SK-N-MC (cell line): Measurements from ENCODE around the gene LGI2.

Experiments
- DNase-seq: peaks from one replicate; pipeline ENCODE4 v3.0.0-alpha.2; 2011; ENCODE audit warnings: low read depth, low spot score
- H3K27ac ChIP-seq: fragments of 200-600 bp; sonication (generic); 2 replicates; pipeline ENCODE4 v1.5.1; 2016; ENCODE audit warnings: mixed run types
- H3K36me3 ChIP-seq: fragments of 200-600 bp; sonication (generic); 2 replicates; pipeline ENCODE4 v1.6.1; 2017; ENCODE audit warnings: antibody characterized with exemption, low read length, mixed read lengths; ENCODE audit not compliant: insufficient read depth
- H3K4me3 ChIP-seq: fragments of 200-600 bp; sonication (generic); 2 replicates; pipeline ENCODE4 v1.5.1; 2016
- H3K9ac ChIP-seq: fragments of 200-600 bp; sonication (generic); 2 replicates; pipeline ENCODE4 v1.8.0; 2017; ENCODE audit warnings: mixed run types, mixed read lengths; ENCODE audit not compliant: insufficient read length
- H3K9me3 ChIP-seq: fragments of 200-600 bp; sonication (generic); 2 replicates; pipeline ENCODE4 v1.6.1; 2017; ENCODE audit warnings: low read depth, mild to moderate bottlenecking, antibody characterized with exemption, low read length, moderate library complexity, mixed read lengths
- EZH2 ChIP-seq: fragments of 200-600 bp; sonication (generic); IDR thresholded peaks from one replicate; pipeline ENCODE4 v1.6.1; 2017; ENCODE audit warnings: antibody characterized with exemption
- FOXP2 ChIP-seq: optimal IDR thresholded peaks from 2 replicates; pipeline ENCODE3; 2011; ENCODE audit warnings: mild to moderate bottlenecking, moderate library complexity; ENCODE audit not compliant: insufficient read depth; ENCODE audit errors: extremely low read length, control extremely low read depth
- POLR2AphosphoS5 ChIP-seq: IDR thresholded peaks from 2 replicates; pipeline ENCODE4 v1.6.1; 2012; ENCODE audit warnings: mild to moderate bottlenecking, low read depth, low read length, borderline replicate concordance

Gene LGI2

DNA sequence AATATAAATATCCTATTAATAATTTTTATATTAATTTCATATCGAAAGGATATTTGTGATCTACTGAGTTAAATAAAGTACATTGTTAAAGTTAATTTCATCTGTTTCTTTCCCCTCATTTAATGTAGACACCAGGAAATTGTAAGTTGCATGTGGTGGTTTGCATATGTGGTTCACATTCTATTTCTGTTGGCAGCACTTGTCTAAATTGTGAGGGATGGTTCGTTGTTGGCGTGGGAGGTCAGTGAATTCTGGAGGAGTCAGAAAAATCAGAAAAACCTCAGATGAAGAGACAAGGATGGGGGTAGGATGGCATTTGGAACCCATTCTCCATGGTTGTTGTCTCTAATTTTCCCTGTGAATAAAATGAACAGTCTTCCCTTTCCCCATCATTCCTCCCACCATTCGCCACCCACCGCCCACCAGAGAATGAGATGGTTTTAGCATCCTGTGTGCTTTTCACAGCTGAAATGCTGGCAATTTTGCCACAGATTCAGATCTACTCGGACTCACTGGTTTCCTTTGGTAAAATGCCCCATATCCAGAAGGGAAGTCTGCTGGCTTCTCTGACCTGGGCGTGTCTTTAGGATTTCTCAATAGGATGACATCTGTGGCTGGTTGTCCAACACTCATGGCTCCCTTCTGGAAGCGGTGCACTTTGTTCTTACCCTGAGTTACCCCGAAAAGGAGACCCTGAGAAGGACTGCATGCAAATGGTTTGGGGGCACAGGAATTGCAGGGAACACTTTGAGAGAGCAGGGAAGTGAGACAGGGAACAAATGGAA, 52.3 kb downstream of the LGI2 start:
- Histone ChIP-seq H3K36me3 (no peaks in the 10 kb centered on the region), H3K9ac (no peak overlapping the region), H3K9me3 (no peaks in the 10 kb centered on the region), H3K4me3 (no peak overlapping the region), H3K27ac (no peak overlapping the region)
- no peak for TF ChIP-seq POLR2AphosphoS5
- TF ChIP-seq EZH2, result no peak
- TF ChIP-seq FOXP2, result no peak
- no peak for DNase-seq

DNA sequence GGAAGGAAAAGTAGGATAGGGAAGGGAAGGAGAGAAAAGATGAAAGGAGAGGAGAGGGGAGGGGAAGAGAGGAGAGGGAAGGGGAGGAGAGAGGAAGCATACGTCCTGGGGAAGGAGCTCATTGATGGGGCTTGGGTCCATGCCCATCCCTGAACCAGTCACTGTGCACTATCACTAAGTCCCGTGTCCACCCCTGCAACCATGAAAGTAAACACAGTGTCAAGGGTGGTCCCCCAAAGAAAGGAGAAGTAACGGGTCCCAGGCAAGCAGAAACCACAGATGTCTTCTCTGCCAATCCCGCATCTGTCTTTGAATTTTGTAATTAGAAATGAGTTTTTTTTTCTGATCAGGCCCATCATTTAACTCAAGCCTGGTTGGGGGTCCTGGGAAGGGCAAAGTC, 55.2 kb downstream of the LGI2 start:
- H3K9ac ChIP-seq, result no peak overlapping the region
- no peaks in the 10 kb centered on the region for H3K36me3 ChIP-seq
- H3K9me3 ChIP-seq, result no peaks in the 10 kb centered on the region
- no peak for TF ChIP-seq EZH2
- no peak for TF ChIP-seq FOXP2
- no peak for TF ChIP-seq POLR2AphosphoS5
- DNase-seq, result no peak
- H3K4me3 ChIP-seq, result no peak overlapping the region
- no peak overlapping the region for H3K27ac ChIP-seq

DNA sequence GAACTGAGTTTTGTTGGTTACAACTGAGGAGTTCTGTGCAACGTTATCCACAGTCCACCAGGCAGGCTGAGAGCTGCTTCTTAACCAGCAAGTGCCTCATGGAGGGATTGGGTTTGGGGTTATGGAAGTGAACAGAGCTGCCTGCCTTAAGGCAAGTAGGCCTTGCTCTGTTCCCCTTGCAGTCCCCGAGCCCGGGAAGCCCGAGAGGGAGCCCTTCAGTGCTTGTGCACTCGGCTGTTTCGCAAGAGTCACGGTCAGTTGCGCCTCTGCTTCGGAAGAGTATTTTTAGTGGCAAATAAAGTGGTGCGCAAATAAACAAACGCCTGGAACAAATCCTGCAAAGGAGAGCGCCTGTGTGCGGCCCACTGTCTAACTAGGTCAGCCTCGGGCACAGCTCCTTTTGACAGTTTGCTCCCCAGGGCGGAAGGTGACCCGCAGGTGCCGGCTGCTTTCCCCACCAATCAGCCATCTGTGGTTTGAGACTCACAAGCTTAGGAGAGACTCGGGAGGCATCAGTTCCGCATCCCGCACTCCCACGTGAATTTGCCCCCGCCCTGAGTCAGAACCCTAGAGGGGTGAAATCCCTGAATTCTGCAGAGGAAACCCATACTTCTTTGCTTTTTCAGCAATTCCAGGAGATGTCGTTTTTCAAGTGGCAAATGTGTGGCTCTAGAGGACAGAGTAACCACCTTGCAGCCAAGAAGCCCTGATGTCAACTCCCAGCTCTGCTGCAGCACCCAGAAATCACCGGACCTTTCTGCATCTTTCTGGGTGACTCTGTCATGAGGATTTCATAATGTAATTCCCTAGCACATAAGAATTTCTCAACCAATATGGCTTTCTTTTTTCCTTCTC, 56.8 kb downstream of the LGI2 start:
- Histone ChIP-seq H3K4me3 (no peak overlapping the region), H3K9me3 (no peaks in the 10 kb centered on the region), H3K27ac (no peak overlapping the region), H3K9ac (no peak overlapping the region), H3K36me3 (no peaks in the 10 kb centered on the region)
- DNase-seq, result no peak
- TF ChIP-seq POLR2AphosphoS5 (no peak), FOXP2 (no peak), EZH2 (no peak)

DNA sequence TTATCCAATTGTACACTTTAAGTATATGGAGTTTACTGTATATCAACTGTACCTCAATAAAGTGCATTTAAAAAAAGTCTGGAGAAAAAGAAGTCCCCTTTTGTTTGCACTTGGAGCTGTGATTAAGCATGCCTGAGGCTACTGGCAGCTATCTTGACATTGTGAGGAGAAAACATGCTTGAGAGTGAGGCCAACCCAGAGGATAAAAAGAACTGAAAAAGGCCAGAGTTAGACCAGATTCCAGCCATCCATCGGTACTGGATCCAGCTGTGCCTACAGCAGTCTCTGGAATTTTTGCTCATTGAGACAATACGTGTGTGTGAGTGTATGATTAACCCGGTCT, 57.4 kb downstream of the LGI2 start:
- Histone ChIP-seq H3K36me3 (no peaks in the 10 kb centered on the region), H3K27ac (no peak overlapping the region), H3K9ac (no peak overlapping the region), H3K9me3 (no peaks in the 10 kb centered on the region), H3K4me3 (no peak overlapping the region)
- DNase-seq, result no peak
- TF ChIP-seq EZH2 (no peak), FOXP2 (no peak)

DNA sequence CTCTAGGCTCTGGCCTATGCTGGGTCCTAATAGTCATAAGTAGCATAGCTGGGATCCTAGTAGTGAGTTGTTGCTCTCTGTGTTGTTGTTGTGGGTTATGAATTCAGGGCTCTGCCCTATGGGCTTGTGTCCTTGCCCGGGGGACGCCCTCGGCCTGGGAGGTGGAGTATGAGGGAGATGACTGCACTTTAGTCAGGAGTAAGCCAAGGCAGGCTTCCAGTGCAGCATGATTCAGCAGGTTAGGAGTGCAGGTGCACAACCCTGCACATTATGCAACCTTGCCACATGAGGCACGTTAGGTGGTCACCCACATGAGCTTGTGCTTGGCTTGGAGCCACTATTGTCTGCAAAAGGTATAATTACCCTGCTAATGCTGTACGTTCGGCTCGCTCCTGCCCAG, 59.6 kb downstream of the LGI2 start:
- TF ChIP-seq EZH2 (no peak), FOXP2 (no peak), POLR2AphosphoS5 (no peak)
- DNase-seq, result no peak
- no peak overlapping the region for H3K27ac ChIP-seq
- H3K4me3 ChIP-seq, result no peak overlapping the region
- no peaks in the 10 kb centered on the region for H3K36me3 ChIP-seq
- no peak overlapping the region for H3K9ac ChIP-seq
- H3K9me3 ChIP-seq, result no peaks in the 10 kb centered on the region

DNA sequence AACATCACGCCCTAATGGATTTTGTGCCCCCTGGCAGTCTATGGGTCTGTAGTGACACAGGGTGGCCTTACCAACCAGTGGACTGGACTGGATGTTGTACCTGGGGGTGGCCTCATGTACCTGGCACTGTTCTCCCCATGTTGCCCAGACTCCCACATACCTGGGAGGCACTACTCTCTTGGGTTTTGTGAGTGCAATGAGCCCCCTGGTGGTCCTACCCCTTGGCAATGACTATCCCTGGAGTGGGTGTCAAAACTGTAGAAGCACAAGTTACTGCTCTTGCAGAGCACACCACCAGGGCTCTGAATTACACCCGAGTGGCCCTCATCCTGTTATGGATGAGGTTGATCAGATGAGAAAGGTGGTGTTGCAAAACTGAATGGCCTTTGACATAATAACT, 60.1 kb downstream of the LGI2 start:
- Histone ChIP-seq H3K27ac (no peak overlapping the region), H3K9ac (no peak overlapping the region), H3K36me3 (no peaks in the 10 kb centered on the region), H3K9me3 (no peaks in the 10 kb centered on the region), H3K4me3 (no peak overlapping the region)
- TF ChIP-seq POLR2AphosphoS5 (no peak), FOXP2 (no peak)
- DNase-seq, result no peak

DNA sequence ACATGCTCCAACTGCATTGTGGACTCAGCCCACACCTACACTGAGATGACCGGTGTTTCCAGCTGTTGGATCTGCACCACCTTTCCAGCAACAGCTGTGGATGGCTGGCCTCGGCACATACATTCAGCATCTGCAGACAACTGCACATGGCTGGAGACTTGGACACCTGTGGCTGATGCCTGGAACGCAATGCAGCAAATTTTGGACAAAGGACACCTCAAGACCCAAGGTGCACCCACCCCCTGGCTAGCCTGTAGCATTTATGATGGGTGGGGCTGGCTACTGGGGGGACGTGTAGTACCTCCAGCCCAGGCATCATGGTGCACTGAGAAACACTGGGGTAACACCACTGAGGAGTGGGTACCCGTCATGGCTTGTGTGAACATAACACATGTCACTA, 60.6 kb downstream of the LGI2 start:
- no peak overlapping the region for H3K9ac ChIP-seq
- no peak overlapping the region for H3K27ac ChIP-seq
- no peak for TF ChIP-seq POLR2AphosphoS5
- TF ChIP-seq FOXP2, result no peak
- no peak for TF ChIP-seq EZH2
- H3K4me3 ChIP-seq, result no peak overlapping the region
- H3K36me3 ChIP-seq, result no peaks in the 10 kb centered on the region
- no peaks in the 10 kb centered on the region for H3K9me3 ChIP-seq
- no peak for DNase-seq

DNA sequence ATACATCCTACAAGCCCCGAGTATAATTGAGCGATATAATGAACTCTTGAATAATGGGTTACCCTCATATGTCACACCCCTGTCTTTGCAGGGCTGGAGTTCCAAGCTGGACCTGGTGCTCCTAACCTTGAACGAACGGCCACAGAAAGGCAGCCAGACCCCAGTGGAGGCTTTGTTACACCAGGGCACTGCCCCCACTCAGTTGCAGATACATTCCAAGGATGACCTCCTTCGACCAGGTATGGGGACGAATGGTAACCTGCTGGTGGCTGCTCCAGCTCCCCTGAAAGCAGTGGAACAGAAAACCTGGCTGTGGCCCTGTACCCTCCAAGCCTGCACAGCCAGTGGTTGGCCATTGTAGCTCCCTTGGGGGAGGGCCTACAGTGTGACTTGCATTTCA, 61.3 kb downstream of the LGI2 start:
- no peaks in the 10 kb centered on the region for H3K36me3 ChIP-seq
- no peak overlapping the region for H3K9ac ChIP-seq
- H3K4me3 ChIP-seq, result no peak overlapping the region
- no peak for DNase-seq
- H3K27ac ChIP-seq, result no peak overlapping the region
- no peaks in the 10 kb centered on the region for H3K9me3 ChIP-seq
- no peak for TF ChIP-seq EZH2
- TF ChIP-seq FOXP2, result no peak
- TF ChIP-seq POLR2AphosphoS5, result no peak

DNA sequence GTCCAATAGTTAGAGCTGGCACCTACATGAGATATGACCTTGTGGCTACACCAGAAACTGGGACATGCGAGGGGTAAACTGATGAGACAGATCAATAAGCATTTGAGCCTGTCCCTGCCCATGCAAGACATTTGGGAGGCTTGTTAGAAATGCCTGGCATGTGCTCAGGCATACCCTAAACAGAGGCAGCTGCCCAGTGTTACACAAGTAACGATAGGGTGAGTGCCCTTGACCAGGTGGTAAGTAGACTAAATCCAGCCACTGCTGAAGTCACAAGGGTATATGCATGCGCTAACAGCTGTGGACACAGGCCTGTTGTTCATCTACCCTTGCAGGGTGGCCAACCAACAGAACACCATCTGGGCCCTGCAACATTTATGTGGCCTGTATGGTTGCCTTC, 61.8 kb downstream of the LGI2 start:
- no peak overlapping the region for H3K27ac ChIP-seq
- H3K9me3 ChIP-seq, result no peaks in the 10 kb centered on the region
- TF ChIP-seq POLR2AphosphoS5 (no peak), FOXP2 (no peak), EZH2 (no peak)
- no peak for DNase-seq
- H3K9ac ChIP-seq, result no peak overlapping the region
- H3K36me3 ChIP-seq, result no peaks in the 10 kb centered on the region
- no peak overlapping the region for H3K4me3 ChIP-seq
